Measurements from ENCODE around the gene FLVCR2.

DNA sequence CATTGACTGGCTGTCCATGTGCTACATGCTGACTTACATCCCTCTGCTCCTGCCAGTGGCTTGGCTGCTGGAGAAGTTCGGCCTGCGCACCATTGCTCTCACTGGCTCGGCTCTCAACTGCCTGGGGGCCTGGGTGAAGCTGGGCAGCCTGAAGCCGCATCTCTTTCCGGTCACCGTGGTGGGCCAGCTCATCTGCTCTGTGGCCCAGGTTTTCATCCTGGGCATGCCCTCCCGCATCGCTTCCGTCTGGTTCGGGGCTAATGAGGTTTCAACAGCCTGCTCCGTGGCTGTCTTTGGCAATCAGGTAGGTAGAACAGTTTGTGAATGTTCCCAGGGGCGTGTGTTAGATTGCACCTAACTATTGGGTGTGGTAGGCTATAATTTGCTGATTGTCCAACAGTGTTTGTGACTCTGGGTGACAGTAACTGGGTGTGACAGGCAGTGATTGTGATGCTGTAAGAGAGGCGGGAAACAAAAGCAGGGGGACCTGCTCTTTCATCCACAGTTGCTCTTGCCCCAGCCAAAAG is 981 bp downstream of the FLVCR2 start:
- no peak for TF ChIP-seq ZNF114 (tag by site-specific recombination; IDR thresholded peaks at IDR 0.05)
- TF ChIP-seq ZNF184 (tag by site-specific recombination; IDR thresholded peaks at IDR 0.05) = no peak
- TF ChIP-seq MYNN (tag by site-specific recombination; IDR thresholded peaks at IDR 0.05; ENCODE audit: borderline replicate concordance) = no peak
- TF ChIP-seq ZNF561 (tag by site-specific recombination; IDR thresholded peaks at IDR 0.05; ENCODE audit: borderline replicate concordance) = no peak
- no peak for TF ChIP-seq ZBTB1 (tag by site-specific recombination; IDR thresholded peaks at IDR 0.05)
- TF ChIP-seq, protein P1, sequence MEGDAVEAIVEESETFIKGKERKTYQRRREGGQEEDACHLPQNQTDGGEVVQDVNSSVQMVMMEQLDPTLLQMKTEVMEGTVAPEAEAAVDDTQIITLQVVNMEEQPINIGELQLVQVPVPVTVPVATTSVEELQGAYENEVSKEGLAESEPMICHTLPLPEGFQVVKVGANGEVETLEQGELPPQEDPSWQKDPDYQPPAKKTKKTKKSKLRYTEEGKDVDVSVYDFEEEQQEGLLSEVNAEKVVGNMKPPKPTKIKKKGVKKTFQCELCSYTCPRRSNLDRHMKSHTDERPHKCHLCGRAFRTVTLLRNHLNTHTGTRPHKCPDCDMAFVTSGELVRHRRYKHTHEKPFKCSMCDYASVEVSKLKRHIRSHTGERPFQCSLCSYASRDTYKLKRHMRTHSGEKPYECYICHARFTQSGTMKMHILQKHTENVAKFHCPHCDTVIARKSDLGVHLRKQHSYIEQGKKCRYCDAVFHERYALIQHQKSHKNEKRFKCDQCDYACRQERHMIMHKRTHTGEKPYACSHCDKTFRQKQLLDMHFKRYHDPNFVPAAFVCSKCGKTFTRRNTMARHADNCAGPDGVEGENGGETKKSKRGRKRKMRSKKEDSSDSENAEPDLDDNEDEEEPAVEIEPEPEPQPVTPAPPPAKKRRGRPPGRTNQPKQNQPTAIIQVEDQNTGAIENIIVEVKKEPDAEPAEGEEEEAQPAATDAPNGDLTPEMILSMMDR (tag by site-specific recombination; IDR thresholded peaks at IDR 0.05) = no peak
- TF ChIP-seq YY1 (tag by site-specific recombination; IDR thresholded peaks at IDR 0.05) = no peak
- TF ChIP-seq ZBTB20 (tag by site-specific recombination; IDR thresholded peaks at IDR 0.05) = no peak
- no peak for TF ChIP-seq ZNF292 (tag by site-specific recombination; IDR thresholded peaks at IDR 0.05; ENCODE audit: borderline replicate concordance, low read depth)
- no peak for TF ChIP-seq ZNF324 (tag by site-specific recombination; IDR thresholded peaks at IDR 0.05)

Measured in HEK293 (cell line).